Activated CD8-positive, alpha-beta T cell treated with anti-CD3 and anti-CD28 coated beads for 36 hours (primary cell): ENCODE results near the gene CWC22. TPM values are rescaled to one million over a fixed set of nuclear protein-coding genes. Genes with fewer than 3 reads are reported as not detected.

Source experiments
- ATAC-seq: fragments of 200-7000 bp; cut with Tn5 transposase; one replicate; pipeline ENCODE4 v1.10.0; 2021; ENCODE audit warnings: mild to moderate bottlenecking, moderate library complexity
- CTCF ChIA-PET: fragments of 350-600 bp; sonication (Branson Sonifier 250); formaldehyde crosslinking; loops from one replicate; lab custom pipeline; 2021; ENCODE audit warnings: antibody characterized with exemption; lab: Charles Lee
- POLR2A ChIA-PET: fragments of 350-600 bp; sonication (Branson Sonifier 250); formaldehyde crosslinking; loops from one replicate; lab custom pipeline; 2021; ENCODE audit warnings: antibody characterized with exemption; lab: Charles Lee
- DNase-seq: peaks from one replicate; pipeline ENCODE4 v3.0.0-alpha.2; 2020
- H3K27ac Mint-ChIP-seq: one replicate; pipeline ENCODE4 v1.8.0; 2021; ENCODE audit warnings: mild to moderate bottlenecking, mixed read lengths
- H3K27me3 Mint-ChIP-seq: one replicate; pipeline ENCODE4 v1.8.0; 2021; ENCODE audit warnings: mixed read lengths
- H3K36me3 Mint-ChIP-seq: one replicate; pipeline ENCODE4 v1.8.0; 2021; ENCODE audit warnings: low read depth, mixed read lengths
- H3K4me1 Mint-ChIP-seq: one replicate; pipeline ENCODE4 v1.8.0; 2021; ENCODE audit warnings: low read depth, mixed read lengths
- H3K4me3 Mint-ChIP-seq: one replicate; pipeline ENCODE4 v1.8.0; 2021; ENCODE audit warnings: mild to moderate bottlenecking, moderate library complexity, mixed read lengths
- H3K9me3 Mint-ChIP-seq: one replicate; pipeline ENCODE4 v1.8.0; 2021; ENCODE audit warnings: mixed read lengths
- CTCF ChIP-seq: fragments of 200-600 bp; IDR thresholded peaks from one replicate; pipeline ENCODE4 v1.8.0; 2022; ENCODE audit warnings: antibody characterized with exemption, mild to moderate bottlenecking
- intact Hi-C: fragments of 100-400 bp; cut with micrococcal nuclease; formaldehyde crosslinking; loops from one replicate; pipeline ENCODE4 v1.10.0; 2022
- total RNA-seq, 2 experiments: library from RNA; stranded (reverse); gene quantifications; one replicate each; pipeline ENCODE4 v1.2.3, GENCODE V29; 2021

CWC22 gene
- total RNA-seq, 2 experiments from 2014 or later = 23.4 to 23.9 TPM

GRCh38 chr2:179910735-179911113 is 96.4 kb downstream of the CWC22 start:
- DNase-seq = no peak
- TF ChIP-seq CTCF = no peak
- ATAC-seq = no peak
- Mint-ChIP-seq H3K36me3 (no peaks in the 10 kb centered on the region), H3K27me3 (peaks cover 5% of the 10 kb centered on the region), H3K9me3 (no peaks in the 10 kb centered on the region), H3K4me1 (no peaks in the 10 kb centered on the region), H3K4me3 (no peak overlapping the region), H3K27ac (no peak overlapping the region)
- CTCF ChIA-PET = no interaction called here
- intact Hi-C loops = no loop called here
- POLR2A ChIA-PET = no interaction called here

- ATAC-seq = no peak
- DNase-seq = no peak
- Mint-ChIP-seq H3K36me3 (no peaks in the 10 kb centered on the region), H3K27ac (no peak overlapping the region), H3K9me3 (no peaks in the 10 kb centered on the region), H3K4me1 (no peaks in the 10 kb centered on the region), H3K4me3 (no peak overlapping the region), H3K27me3 (peaks cover 5% of the 10 kb centered on the region)
- ChIA-PET CTCF (no interaction called here), POLR2A (no interaction called here)
- no peak for TF ChIP-seq CTCF
- intact Hi-C loops = no loop called here
These were observed 97.0 kb downstream of the CWC22 start for GRCh38 chr2:179909845-179910734.

- Mint-ChIP-seq H3K9me3 (peaks cover 9% of the 10 kb centered on the region), H3K4me3 (no peak overlapping the region), H3K27ac (no peak overlapping the region), H3K27me3 (peaks cover 4% of the 10 kb centered on the region), H3K4me1 (no peaks in the 10 kb centered on the region), H3K36me3 (no peaks in the 10 kb centered on the region)
- no peak for TF ChIP-seq CTCF
- CTCF ChIA-PET = no interaction called here
- ATAC-seq = no peak
- DNase-seq = no peak
- POLR2A ChIA-PET = no interaction called here
- intact Hi-C loops = no loop called here
These were observed 106.4 kb downstream of the CWC22 start for GRCh38 chr2:179900655-179901054.

GRCh38 chr2:179899666-179900065 is 107.4 kb downstream of the CWC22 start:
- CTCF ChIA-PET = interaction anchor here (1.2 kb wide), 1 partner anchor 10 kb away, joined by 3 read pairs; no protein-coding TSS in a partner anchor
- Mint-ChIP-seq H3K4me1 (no peaks in the 10 kb centered on the region), H3K36me3 (no peaks in the 10 kb centered on the region), H3K27me3 (peaks cover 3% of the 10 kb centered on the region), H3K4me3 (no peak overlapping the region), H3K27ac (no peak overlapping the region), H3K9me3 (peaks cover 9% of the 10 kb centered on the region)
- intact Hi-C loops = no loop called here
- POLR2A ChIA-PET = no interaction called here
- DNase-seq = no peak
- TF ChIP-seq CTCF = no peak
- ATAC-seq = no peak

GRCh38 chr2:179898873-179899272 is 108.2 kb downstream of the CWC22 start:
- ChIA-PET POLR2A (interaction anchor here (0.5 to 0.6 kb wide), 2 partner anchors 56 to 1969 kb away, joined by 4 to 5 read pairs; no protein-coding TSS in a partner anchor), CTCF (interaction anchor here (1.2 kb wide), 1 partner anchor 9 kb away, joined by 3 read pairs; no protein-coding TSS in a partner anchor)
- Mint-ChIP-seq H3K27ac (no peak overlapping the region), H3K4me1 (no peaks in the 10 kb centered on the region), H3K36me3 (no peaks in the 10 kb centered on the region), H3K9me3 (peaks cover 7% of the 10 kb centered on the region), H3K27me3 (peaks cover 2% of the 10 kb centered on the region), H3K4me3 (no peak overlapping the region)
- peak; percentile 25 for TF ChIP-seq CTCF
- peak; percentile 49 for DNase-seq
- peak; percentile 56 for ATAC-seq
- intact Hi-C loops = no loop called here
